ENCODE measurements around the gene ERC1. TPM values are rescaled to one million over a fixed set of nuclear protein-coding genes. Genes with fewer than 3 reads are reported as not detected.

Gene ERC1
- polyA plus RNA-seq, 4 donors = 35.3 to 43.4 (median 37.5) TPM

DNA sequence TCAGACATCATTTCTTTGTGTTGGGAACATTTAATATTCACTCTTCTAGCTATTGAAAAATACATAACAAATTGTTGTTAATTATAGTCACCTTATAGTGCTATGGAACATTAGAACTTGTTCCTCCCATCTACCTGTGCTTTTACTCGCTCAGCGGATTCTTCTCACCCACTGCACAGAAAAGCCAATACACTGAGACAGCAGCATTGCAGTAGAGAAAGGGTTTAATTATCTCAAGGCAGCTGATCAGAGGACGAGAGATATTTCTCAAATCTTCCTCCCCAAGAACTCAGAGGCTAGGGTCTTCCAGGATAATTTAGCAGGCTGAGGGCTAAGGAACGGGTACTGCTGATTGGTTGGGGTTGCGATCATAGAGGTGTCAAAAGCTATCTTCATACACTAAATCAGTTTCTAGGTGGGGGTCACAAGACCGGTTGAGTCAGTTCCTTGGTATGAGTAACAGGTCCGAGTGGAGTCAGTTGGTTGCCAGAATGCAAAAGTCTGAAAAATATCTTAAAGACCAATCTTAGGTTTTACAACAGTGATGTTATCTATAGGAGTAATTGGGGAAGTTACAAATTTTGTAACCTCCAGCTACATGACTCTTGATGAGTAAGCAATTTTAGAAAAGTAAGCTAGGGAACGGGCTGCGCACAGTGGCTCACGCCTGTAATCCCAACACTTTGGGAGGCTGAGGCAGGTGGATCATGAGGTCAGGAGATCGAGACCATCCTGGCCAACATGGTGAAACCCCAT is 430.2 kb downstream of the ERC1 start:
- no peak for DNase-seq (ENCODE audit: low read depth in 4 of 4, low spot score in 2 of 4)

DNA sequence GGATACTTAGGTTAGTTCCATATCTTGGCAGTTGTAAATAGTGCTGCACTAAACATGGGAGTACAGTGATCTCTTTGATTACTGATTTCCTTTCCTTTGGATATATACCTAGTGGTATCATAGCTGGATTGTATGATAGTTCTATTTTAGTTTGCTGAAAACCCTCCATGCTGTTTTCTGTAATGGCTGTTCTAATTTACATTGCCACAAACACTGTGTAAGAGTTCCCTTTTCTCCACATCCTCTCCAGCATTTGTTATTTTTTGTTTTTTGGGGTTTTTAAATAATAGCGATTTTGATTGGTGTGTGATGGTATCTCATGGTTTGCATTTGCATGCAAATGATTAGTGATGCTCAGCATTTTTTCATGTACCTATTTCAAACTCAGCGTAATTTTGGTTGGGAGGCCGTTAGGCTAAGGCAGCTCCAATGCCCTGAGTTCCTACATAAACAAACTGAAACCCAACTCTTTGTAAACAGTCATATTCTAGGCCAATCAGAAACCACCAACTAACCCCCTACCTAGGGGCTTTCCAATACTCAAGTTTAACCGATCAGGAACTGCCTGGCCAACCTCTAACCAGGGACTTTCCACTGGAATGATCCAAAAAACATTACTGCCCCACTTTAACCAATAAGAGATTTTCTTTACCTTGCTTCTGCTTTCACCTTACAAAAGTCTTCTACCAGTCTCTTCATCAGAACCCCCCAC is 431.7 kb downstream of the ERC1 start:
- DNase-seq (ENCODE audit: low read depth in 4 of 4, low spot score in 2 of 4) = no peak

- no peak for DNase-seq (ENCODE audit: low read depth in 4 of 4, low spot score in 2 of 4)
Observed at GRCh38 chr12:1424674-1425395, 433.8 kb downstream of the ERC1 start.

GRCh38 chr12:1425396-1425729 is 434.3 kb downstream of the ERC1 start:
- DNase-seq (ENCODE audit: low read depth in 4 of 4, low spot score in 2 of 4) = no peak

DNA sequence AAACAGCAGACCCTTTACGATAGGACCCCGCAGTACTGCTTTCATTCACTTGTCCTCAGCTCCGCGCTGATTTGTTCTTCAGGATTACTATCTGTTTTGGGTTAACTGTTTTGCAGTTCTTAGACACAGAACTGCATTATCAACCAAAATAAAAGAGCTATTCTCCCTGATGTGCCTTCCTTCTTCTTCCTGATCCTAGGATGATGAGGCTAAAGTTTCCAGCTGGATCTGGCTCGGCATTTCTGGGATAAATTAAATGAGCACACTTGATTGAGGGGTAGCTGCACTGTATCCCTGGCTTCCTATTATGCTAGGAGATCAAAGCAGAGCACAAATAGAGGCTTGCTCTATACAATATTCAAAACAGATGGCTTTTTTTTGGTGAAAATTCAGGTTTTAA is 437.6 kb downstream of the ERC1 start:
- DNase-seq (ENCODE audit: low read depth in 4 of 4, low spot score in 2 of 4) = no peak

GRCh38 chr12:1429980-1430379 is 439.0 kb downstream of the ERC1 start:
- no peak for DNase-seq (ENCODE audit: low read depth in 4 of 4, low spot score in 2 of 4)

GRCh38 chr12:1434296-1434955 is 443.4 kb downstream of the ERC1 start:
- no peak for DNase-seq (ENCODE audit: low read depth in 4 of 4, low spot score in 2 of 4)

- DNase-seq (ENCODE audit: low read depth in 4 of 4, low spot score in 2 of 4) = no peak
Observed at GRCh38 chr12:1435044-1435443, 444.0 kb downstream of the ERC1 start.

- DNase-seq (ENCODE audit: low read depth in 4 of 4, low spot score in 2 of 4) = no peak
Observed at GRCh38 chr12:1435456-1435855, 444.4 kb downstream of the ERC1 start.

- no peak for DNase-seq (ENCODE audit: low read depth in 4 of 4, low spot score in 2 of 4)
Observed at GRCh38 chr12:1436015-1436414, 445.0 kb downstream of the ERC1 start.

DNA sequence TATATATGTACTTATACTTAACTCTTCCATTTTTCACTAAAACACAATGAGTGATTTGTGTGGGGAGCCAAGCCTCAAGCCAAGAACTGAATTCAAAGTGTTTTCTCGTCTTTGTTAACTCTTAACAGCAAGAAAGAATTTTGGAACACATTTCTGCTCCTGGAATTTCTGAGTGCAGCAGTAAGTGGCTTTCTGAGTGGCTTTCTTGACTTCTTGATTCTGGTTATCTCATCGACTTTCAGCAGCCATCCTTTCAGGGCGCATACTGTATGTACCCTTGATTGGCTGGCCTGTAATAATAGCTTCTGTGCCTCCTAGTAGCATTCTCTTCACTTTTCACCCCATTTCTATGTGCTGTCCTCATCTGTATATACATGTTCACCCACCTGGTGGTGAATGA is 446.0 kb downstream of the ERC1 start:
- no peak for DNase-seq (ENCODE audit: low read depth in 4 of 4, low spot score in 2 of 4)

DNA sequence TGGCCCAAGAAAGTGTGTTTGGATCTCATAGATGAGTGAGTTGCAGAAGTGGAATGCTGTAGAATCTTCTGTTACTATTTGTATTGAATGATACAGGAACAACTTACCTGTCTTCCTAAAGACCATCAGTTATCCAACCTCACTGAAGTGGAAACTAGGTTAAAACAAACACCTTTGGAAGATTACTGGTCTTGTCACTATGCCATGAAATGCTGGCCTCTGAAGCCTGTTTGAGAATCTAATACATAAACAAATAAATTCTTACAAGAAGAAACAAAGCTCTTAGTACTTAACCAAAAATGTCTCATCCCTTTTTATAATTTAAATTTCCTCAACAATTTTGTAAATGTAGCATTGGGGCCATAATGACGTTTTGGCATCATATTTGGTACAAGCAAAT is 448.2 kb downstream of the ERC1 start:
- DNase-seq (ENCODE audit: low read depth in 4 of 4, low spot score in 2 of 4) = no peak

GRCh38 chr12:1439687-1440086 is 448.7 kb downstream of the ERC1 start:
- DNase-seq (ENCODE audit: low read depth in 4 of 4, low spot score in 2 of 4) = no peak

- DNase-seq (ENCODE audit: low read depth in 4 of 4, low spot score in 2 of 4) = no peak
Observed at GRCh38 chr12:1443421-1444141, 452.6 kb downstream of the ERC1 start.

DNA sequence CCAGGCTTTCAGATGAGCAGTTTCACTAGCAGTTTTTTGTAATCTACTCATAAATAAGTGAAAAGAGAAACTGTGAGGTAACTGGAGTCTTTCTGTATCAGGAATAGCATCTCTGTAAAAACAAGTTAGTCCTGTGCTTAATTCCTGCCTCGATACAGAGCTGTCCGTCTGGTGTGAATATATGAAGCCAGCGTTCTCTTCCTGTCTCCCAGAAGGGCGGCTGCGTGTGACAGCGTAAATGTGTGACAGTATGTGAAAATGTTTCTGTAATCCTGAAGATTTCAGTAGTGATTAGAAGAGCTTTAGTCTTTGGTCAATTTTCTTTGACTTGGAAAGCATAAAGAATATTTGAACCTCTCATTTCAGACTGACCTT is 453.1 kb downstream of the ERC1 start:
- DNase-seq (ENCODE audit: low read depth in 4 of 4, low spot score in 2 of 4) = no peak

DNA sequence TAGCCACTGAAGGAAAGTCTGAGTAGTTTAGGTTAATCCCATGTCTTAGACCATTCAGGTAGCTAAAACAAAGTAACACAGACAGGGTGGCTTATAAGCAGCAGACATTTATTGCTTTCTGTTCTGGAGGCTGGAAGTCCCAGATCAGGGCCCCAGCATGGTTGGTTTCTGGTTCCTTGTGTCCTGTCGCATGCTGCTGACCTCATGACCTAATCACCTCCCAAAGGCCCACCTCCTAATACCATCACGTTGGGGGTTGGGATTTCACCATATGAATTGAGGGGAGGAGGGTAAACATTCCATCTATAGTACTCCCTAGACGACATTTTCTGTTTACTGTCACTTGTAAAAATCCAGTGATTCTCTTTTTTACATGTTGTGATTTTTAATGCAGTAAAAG is 454.8 kb downstream of the ERC1 start:
- DNase-seq (ENCODE audit: low read depth in 4 of 4, low spot score in 2 of 4) = no peak

DNA sequence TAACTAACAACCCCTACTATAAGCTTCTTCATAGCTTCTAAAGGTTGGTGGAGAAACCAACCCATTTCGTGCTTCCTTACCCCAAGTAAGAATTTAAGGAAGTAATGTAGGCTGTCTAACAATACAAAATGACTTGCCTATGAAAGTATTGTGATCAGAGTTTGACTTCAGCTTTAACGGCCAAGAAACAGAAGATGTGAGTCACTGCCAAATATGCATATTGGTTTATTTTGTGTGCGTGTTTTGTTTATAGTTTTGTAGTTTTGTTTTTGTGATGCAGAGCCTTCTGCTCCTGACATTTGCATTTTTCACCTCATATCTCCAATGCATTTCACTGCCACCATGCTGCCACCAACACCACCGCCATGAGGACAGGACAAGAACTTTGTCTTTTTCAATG is 457.3 kb downstream of the ERC1 start:
- DNase-seq (ENCODE audit: low read depth in 4 of 4, low spot score in 2 of 4) = no peak

DNA sequence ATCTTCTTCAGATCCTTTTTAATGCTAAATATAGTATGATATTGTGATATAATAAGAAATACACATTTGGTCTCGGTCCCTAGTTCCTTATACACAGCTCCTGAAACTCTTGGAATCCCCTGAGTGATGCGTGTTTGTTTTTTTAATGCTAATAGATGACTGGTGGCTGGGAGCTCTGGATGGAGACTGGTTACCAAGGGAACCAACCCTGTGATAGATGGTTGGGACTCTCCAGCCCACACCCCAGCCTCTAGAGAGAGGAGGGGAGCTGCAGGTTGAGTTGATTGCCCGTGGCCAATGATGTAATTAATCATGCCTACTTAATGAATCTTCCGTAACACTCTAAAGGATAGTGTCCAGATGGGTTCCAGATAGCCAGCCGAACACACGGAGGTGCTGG is 462.8 kb downstream of the ERC1 start:
- no peak for DNase-seq (ENCODE audit: low read depth in 4 of 4, low spot score in 2 of 4)

DNA sequence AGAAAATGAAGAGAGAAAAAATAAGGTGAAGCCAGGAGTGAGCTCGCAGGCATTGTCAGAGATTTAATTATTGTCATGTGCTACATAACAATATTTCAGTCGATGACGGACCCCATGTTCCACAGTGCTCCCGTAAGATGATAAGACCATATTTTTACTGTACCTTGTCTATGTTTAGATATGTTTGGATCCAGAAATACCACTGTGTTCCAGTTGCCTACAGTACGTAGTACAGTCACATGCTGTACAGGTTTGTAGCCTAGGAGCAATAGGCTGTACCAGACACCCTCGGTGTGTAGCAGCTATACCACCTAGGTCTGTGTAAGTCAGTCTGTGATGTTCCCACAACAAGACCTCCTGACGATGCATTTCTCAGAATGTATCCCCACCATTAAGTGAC is 465.9 kb downstream of the ERC1 start:
- no peak for DNase-seq (ENCODE audit: low read depth in 4 of 4, low spot score in 2 of 4)

GRCh38 chr12:1457901-1458300 is 466.9 kb downstream of the ERC1 start:
- no peak for DNase-seq (ENCODE audit: low read depth in 4 of 4, low spot score in 2 of 4)

DNA sequence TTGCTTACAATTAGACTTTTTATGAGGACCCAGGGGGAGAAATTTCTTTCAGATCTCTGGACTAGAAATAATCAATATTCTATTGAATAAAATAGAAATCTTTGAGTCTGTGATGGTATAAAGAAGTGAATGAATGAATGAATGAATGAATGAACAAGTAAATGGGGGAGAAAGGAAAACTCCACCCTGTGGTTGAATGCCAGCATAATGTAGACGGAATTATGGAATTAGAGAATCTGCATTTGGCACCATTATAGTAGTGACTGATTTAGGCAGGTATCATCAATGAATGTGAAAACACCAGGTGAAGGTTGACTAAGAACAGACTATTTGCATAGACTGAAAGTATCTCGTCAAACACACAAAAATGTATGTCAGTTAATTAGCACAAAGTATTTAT is 468.3 kb downstream of the ERC1 start:
- DNase-seq (ENCODE audit: low read depth in 4 of 4, low spot score in 2 of 4) = no peak

Data from left renal cortex interstitium (tissue), 4 donors.